Measurements from ENCODE around the gene SCAMP1. TPM values are rescaled to one million over a fixed set of nuclear protein-coding genes. Genes with fewer than 3 reads are reported as not detected.

Gene SCAMP1
- polyA plus RNA-seq, 1 donor from 2014 or later: 180 TPM

- peaks cover 5% of the 10 kb centered on the region for H3F3A ChIP-seq (ENCODE audit: insufficient read depth, low read length, poor library complexity, severe bottlenecking)
- no peak overlapping the region for H3K27ac ChIP-seq (ENCODE audit: low read length)
- no peaks in the 10 kb centered on the region for H3K9me2 ChIP-seq (ENCODE audit: insufficient read depth, low read length)
- no peaks in the 10 kb centered on the region for H3K36me3 ChIP-seq (ENCODE audit: insufficient read depth, low read length)
- TF ChIP-seq TAF1 (IDR thresholded peaks at IDR 0.05; ENCODE audit: low read depth): no peak
- TF ChIP-seq RAD21 (conservative IDR thresholded peaks at IDR 0.05): no peak
- no peak for TF ChIP-seq REST (IDR thresholded peaks at IDR 0.05; ENCODE audit: borderline replicate concordance)
- TF ChIP-seq MXI1 (conservative IDR thresholded peaks at IDR 0.05; ENCODE audit: poor library complexity, severe bottlenecking): no peak
- no peak for TF ChIP-seq CTCF (IDR thresholded peaks at IDR 0.05; ENCODE audit: poor library complexity, severe bottlenecking)
- TF ChIP-seq EP300 (conservative IDR thresholded peaks at IDR 0.05; ENCODE audit: poor library complexity, severe bottlenecking): no peak
- no peak for TF ChIP-seq POLR2AphosphoS5 (IDR thresholded peaks at IDR 0.05)
- no peak for TF ChIP-seq SMC3 (conservative IDR thresholded peaks at IDR 0.05; ENCODE audit: poor library complexity)
- no peak for TF ChIP-seq EZH2 (IDR thresholded peaks at IDR 0.05; ENCODE audit: borderline replicate concordance, insufficient read depth, low read length, poor library complexity, severe bottlenecking)
- H3K27me3 ChIP-seq (ENCODE audit: insufficient read depth, low read depth, low read length): no peaks in the 10 kb centered on the region
- no peak overlapping the region for H2AFZ ChIP-seq (ENCODE audit: low read depth, low read length)
- no peak overlapping the region for H3K4me2 ChIP-seq (ENCODE audit: low read length)
- no peaks in the 10 kb centered on the region for H3K79me2 ChIP-seq (replicated peaks; ENCODE audit: insufficient read depth, low read length)
- no peaks in the 10 kb centered on the region for H3K9me3 ChIP-seq (ENCODE audit: low read length)
- no peaks in the 10 kb centered on the region for H4K20me1 ChIP-seq (ENCODE audit: insufficient read depth)
- no peak overlapping the region for H3K4me3 ChIP-seq (ENCODE audit: low read length)
- H3K9ac ChIP-seq (ENCODE audit: low read length): no peak overlapping the region
These were observed 115.0 kb downstream of the SCAMP1 start for GRCh38 chr5:78475370-78475769.

- no peaks in the 10 kb centered on the region for H3K9me3 ChIP-seq (ENCODE audit: low read length)
- H3K27me3 ChIP-seq (ENCODE audit: insufficient read depth, low read depth, low read length): no peaks in the 10 kb centered on the region
- H4K20me1 ChIP-seq (ENCODE audit: insufficient read depth): no peaks in the 10 kb centered on the region
- TF ChIP-seq REST (IDR thresholded peaks at IDR 0.05; ENCODE audit: borderline replicate concordance) (no peak), TAF1 (IDR thresholded peaks at IDR 0.05; ENCODE audit: low read depth) (no peak), EP300 (conservative IDR thresholded peaks at IDR 0.05; ENCODE audit: poor library complexity, severe bottlenecking) (no peak), CTCF (IDR thresholded peaks at IDR 0.05; ENCODE audit: poor library complexity, severe bottlenecking) (no peak), RAD21 (conservative IDR thresholded peaks at IDR 0.05) (no peak)
- H3K9me2 ChIP-seq (ENCODE audit: insufficient read depth, low read length): no peaks in the 10 kb centered on the region
- no peak overlapping the region for H3K4me3 ChIP-seq (ENCODE audit: low read length)
- H3F3A ChIP-seq (ENCODE audit: insufficient read depth, low read length, poor library complexity, severe bottlenecking): peaks cover 5% of the 10 kb centered on the region
- H3K79me2 ChIP-seq (replicated peaks; ENCODE audit: insufficient read depth, low read length): no peaks in the 10 kb centered on the region
- H3K36me3 ChIP-seq (ENCODE audit: insufficient read depth, low read length): no peaks in the 10 kb centered on the region
- no peak overlapping the region for H3K4me2 ChIP-seq (ENCODE audit: low read length)
- H3K9ac ChIP-seq (ENCODE audit: low read length): no peak overlapping the region
- H3K27ac ChIP-seq (ENCODE audit: low read length): no peak overlapping the region
- H2AFZ ChIP-seq (ENCODE audit: low read depth, low read length): no peak overlapping the region
These were observed 116.4 kb downstream of the SCAMP1 start for GRCh38 chr5:78476795-78477194.

Data from neural cell (in vitro differentiated cells).